NCI-H524 treated with DMSO at 0.1 percent for 48 hours (cell line): ENCODE data around the gene RRP12.
"Not testable (repeated sequence)": the region's sequence is repeated elsewhere in the genome, so short reads cannot be mapped to it uniquely, and the experiment has no call there.

Experiments used
- DNase-seq: peaks from one replicate; lab custom pipeline; 2025; lab: John Stamatoyannopoulos, UW

Gene RRP12

GRCh38 chr10:97406483-97406882 is 5.3 kb upstream of the RRP12 start:
- DNase-seq: not testable (repeated sequence)

- no peak for DNase-seq
Measured at GRCh38 chr10:97406064-97406463, 4.9 kb upstream of the RRP12 start.

GRCh38 chr10:97404044-97404443 is 2.9 kb upstream of the RRP12 start:
- no peak for DNase-seq

- DNase-seq: no peak
Measured at GRCh38 chr10:97401455-97401919, 347 bp upstream of the RRP12 start.

- DNase-seq: no peak
Measured at GRCh38 chr10:97399843-97400545, 1.1 kb downstream of the RRP12 start.

- no peak for DNase-seq
Measured at GRCh38 chr10:97396056-97396455, 5.1 kb downstream of the RRP12 start.

- no peak for DNase-seq
Measured at GRCh38 chr10:97393034-97393573, 8.0 kb downstream of the RRP12 start.

- no peak for DNase-seq
Measured at GRCh38 chr10:97390091-97390490, 11.0 kb downstream of the RRP12 start.

GRCh38 chr10:97388152-97388551 is 13.0 kb downstream of the RRP12 start:
- no peak for DNase-seq

- no peak for DNase-seq
Measured at GRCh38 chr10:97385565-97385964, 15.6 kb downstream of the RRP12 start.

GRCh38 chr10:97384641-97385040 is 16.5 kb downstream of the RRP12 start:
- no peak for DNase-seq

- no peak for DNase-seq
Measured at GRCh38 chr10:97384156-97384555, 17.0 kb downstream of the RRP12 start.

GRCh38 chr10:97383159-97383558 is 18.0 kb downstream of the RRP12 start:
- no peak for DNase-seq

GRCh38 chr10:97381626-97382025 is 19.5 kb downstream of the RRP12 start:
- DNase-seq: no peak

- no peak for DNase-seq
Measured at GRCh38 chr10:97380516-97380915, 20.6 kb downstream of the RRP12 start.

- DNase-seq: no peak
Measured at GRCh38 chr10:97378933-97379921, 21.9 kb downstream of the RRP12 start.

- DNase-seq: no peak
Measured at GRCh38 chr10:97376413-97376812, 24.7 kb downstream of the RRP12 start.

GRCh38 chr10:97373456-97373855 is 27.7 kb downstream of the RRP12 start:
- no peak for DNase-seq

- DNase-seq: no peak
Measured at GRCh38 chr10:97372233-97372875, 28.8 kb downstream of the RRP12 start.

- peak; percentile 0 for DNase-seq
Measured at GRCh38 chr10:97371696-97372095, 29.4 kb downstream of the RRP12 start.

GRCh38 chr10:97367126-97367649 is 34.0 kb downstream of the RRP12 start:
- no peak for DNase-seq

- DNase-seq: no peak
Measured at GRCh38 chr10:97366572-97366971, 34.6 kb downstream of the RRP12 start.
